Neural cell (in vitro differentiated cells): ENCODE results near the gene ITGB3.
"Not testable (repeated sequence)": the region's sequence is repeated elsewhere in the genome, so short reads cannot be mapped to it uniquely, and the experiment has no call there.

Experiments
- CTCF ChIP-seq: fragments of 450-650 bp; IDR thresholded peaks from 2 replicates; pipeline ENCODE4 v1.5.1; 2014; ENCODE audit warnings: antibody characterized with exemption, mild to moderate bottlenecking, moderate library complexity; ENCODE audit not compliant: poor library complexity, severe bottlenecking
- EP300 ChIP-seq: fragments of 450-650 bp; conservative IDR thresholded peaks from 2 replicates; pipeline ENCODE4 v1.6.1; 2014; ENCODE audit warnings: antibody characterized with exemption, mild to moderate bottlenecking, moderate library complexity; ENCODE audit not compliant: poor library complexity, severe bottlenecking
- EZH2 ChIP-seq: fragments of 200-600, 300-800 bp; shearing (Covaris generic), sonication (generic); IDR thresholded peaks from 2 replicates; pipeline ENCODE4 v1.6.1; 2014; ENCODE audit warnings: antibody characterized with exemption, low read length, borderline replicate concordance, mild to moderate bottlenecking; ENCODE audit not compliant: insufficient read depth, poor library complexity, severe bottlenecking
- MXI1 ChIP-seq: fragments of 450-650 bp; conservative IDR thresholded peaks from 2 replicates; pipeline ENCODE4 v1.6.1; 2014; ENCODE audit warnings: antibody characterized with exemption, mild to moderate bottlenecking; ENCODE audit not compliant: poor library complexity, severe bottlenecking
- POLR2AphosphoS5 ChIP-seq: IDR thresholded peaks from 2 replicates; pipeline ENCODE4 v1.6.1; 2012
- RAD21 ChIP-seq: fragments of 450-650 bp; conservative IDR thresholded peaks from 2 replicates; pipeline ENCODE4 v1.6.1; 2014; ENCODE audit warnings: antibody characterized with exemption, mild to moderate bottlenecking, moderate library complexity
- REST ChIP-seq: IDR thresholded peaks from 2 replicates; pipeline ENCODE4 v1.6.1; 2012; ENCODE audit warnings: borderline replicate concordance
- SMC3 ChIP-seq: fragments of 450-650 bp; conservative IDR thresholded peaks from 2 replicates; pipeline ENCODE4 v1.6.1; 2014; ENCODE audit warnings: antibody characterized with exemption, mild to moderate bottlenecking, moderate library complexity; ENCODE audit not compliant: poor library complexity
- TAF1 ChIP-seq: IDR thresholded peaks from 2 replicates; pipeline ENCODE4 v1.6.1; 2012; ENCODE audit warnings: low read depth

GRCh38 chr17:47268964-47269363, 15.3 kb downstream of the ITGB3 start:
- not testable (repeated sequence) for TF ChIP-seq CTCF, POLR2AphosphoS5, SMC3, EZH2, EP300, TAF1, MXI1, REST, RAD21
